ENCODE measurements around the gene DMAP1.

DNA sequence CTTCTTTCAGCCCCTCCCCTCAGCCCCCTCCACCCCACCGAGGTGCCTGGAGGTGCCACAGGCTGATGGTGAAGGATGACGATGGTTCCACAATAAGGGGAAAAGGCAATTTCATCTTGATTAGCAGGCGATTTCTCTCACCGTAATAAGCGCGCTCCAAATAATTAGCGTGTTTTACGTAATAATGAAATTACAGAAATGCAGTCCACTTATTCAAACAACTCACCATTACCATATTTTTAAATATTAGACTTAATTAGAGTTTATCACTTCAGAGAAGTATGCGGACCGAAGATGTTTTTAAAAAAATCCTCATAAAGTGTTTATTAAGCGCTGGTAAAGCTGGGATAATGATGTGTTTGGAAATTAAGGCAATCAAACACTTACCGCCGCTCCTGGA lies 14.9 kb downstream of the DMAP1 start:
- no peak for TF ChIP-seq ZNF785 (tag by site-specific recombination; IDR thresholded peaks at IDR 0.05)
- no peak for TF ChIP-seq ZBTB8A (tag by site-specific recombination; IDR thresholded peaks at IDR 0.05)
- TF ChIP-seq KLF1 (tag by site-specific recombination; IDR thresholded peaks at IDR 0.05) = no peak
- TF ChIP-seq, protein P1, sequence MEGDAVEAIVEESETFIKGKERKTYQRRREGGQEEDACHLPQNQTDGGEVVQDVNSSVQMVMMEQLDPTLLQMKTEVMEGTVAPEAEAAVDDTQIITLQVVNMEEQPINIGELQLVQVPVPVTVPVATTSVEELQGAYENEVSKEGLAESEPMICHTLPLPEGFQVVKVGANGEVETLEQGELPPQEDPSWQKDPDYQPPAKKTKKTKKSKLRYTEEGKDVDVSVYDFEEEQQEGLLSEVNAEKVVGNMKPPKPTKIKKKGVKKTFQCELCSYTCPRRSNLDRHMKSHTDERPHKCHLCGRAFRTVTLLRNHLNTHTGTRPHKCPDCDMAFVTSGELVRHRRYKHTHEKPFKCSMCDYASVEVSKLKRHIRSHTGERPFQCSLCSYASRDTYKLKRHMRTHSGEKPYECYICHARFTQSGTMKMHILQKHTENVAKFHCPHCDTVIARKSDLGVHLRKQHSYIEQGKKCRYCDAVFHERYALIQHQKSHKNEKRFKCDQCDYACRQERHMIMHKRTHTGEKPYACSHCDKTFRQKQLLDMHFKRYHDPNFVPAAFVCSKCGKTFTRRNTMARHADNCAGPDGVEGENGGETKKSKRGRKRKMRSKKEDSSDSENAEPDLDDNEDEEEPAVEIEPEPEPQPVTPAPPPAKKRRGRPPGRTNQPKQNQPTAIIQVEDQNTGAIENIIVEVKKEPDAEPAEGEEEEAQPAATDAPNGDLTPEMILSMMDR (tag by site-specific recombination; IDR thresholded peaks at IDR 0.05) = no peak
- no peak for TF ChIP-seq ZNF146 (tag by site-specific recombination; IDR thresholded peaks at IDR 0.05)
- TF ChIP-seq, protein P2, sequence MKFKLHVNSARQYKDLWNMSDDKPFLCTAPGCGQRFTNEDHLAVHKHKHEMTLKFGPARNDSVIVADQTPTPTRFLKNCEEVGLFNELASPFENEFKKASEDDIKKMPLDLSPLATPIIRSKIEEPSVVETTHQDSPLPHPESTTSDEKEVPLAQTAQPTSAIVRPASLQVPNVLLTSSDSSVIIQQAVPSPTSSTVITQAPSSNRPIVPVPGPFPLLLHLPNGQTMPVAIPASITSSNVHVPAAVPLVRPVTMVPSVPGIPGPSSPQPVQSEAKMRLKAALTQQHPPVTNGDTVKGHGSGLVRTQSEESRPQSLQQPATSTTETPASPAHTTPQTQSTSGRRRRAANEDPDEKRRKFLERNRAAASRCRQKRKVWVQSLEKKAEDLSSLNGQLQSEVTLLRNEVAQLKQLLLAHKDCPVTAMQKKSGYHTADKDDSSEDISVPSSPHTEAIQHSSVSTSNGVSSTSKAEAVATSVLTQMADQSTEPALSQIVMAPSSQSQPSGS (tag by site-specific recombination; IDR thresholded peaks at IDR 0.05; ENCODE audit: low read depth) = no peak
- no peak for TF ChIP-seq ZNF23 (tag by site-specific recombination; IDR thresholded peaks at IDR 0.05; ENCODE audit: borderline replicate concordance)
- no peak for TF ChIP-seq SETDB1 (IDR thresholded peaks at IDR 0.05; ENCODE audit: insufficient read length, low read length)
- TF ChIP-seq ZNF776 (tag by site-specific recombination; IDR thresholded peaks at IDR 0.05; ENCODE audit: borderline replicate concordance) = no peak
- TF ChIP-seq ZNF341 (tag by site-specific recombination; IDR thresholded peaks at IDR 0.05; ENCODE audit: low read depth) = no peak
- TF ChIP-seq ZNF335 (tag by site-specific recombination; conservative IDR thresholded peaks at IDR 0.05) = no peak
- no peak for TF ChIP-seq ZBTB20 (tag by site-specific recombination; IDR thresholded peaks at IDR 0.05)

All from HEK293 (cell line).